COLO829 (cell line): Measurements from ENCODE around the gene EXD3.

Experiments used
- DNase-seq: peaks from one replicate; pipeline ENCODE4 v3.0.0; 2012; ENCODE audit warnings: low spot score

EXD3 gene

GRCh38 chr9:137365552-137366444, 57.2 kb downstream of the EXD3 start:
- no peak for DNase-seq

DNA sequence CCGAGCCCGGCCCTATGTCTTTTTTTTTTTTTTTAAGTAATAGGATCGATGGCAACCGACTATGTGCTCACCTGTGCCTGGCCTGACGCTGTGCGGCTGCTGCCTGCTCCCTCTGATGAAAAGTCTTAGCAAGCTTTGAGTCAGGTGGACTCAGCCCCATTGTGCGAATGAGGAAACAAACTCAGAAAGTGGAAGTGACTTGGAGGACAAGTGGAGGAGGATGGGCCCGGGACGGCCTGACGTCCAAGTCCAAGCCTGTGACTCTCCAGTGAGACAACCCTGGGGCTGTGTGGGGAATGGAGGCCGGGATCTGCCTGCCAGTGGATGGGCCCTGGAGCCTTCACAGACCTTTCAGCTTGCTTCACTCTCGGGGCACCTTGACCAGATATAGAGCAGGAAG, 57.9 kb downstream of the EXD3 start:
- DNase-seq, result no peak

GRCh38 chr9:137359850-137360249, 63.1 kb downstream of the EXD3 start:
- DNase-seq, result no peak

- DNase-seq, result no peak
These were observed 64.8 kb downstream of the EXD3 start for GRCh38 chr9:137358126-137358525.

GRCh38 chr9:137357166-137357565, 65.8 kb downstream of the EXD3 start:
- no peak for DNase-seq

GRCh38 chr9:137355761-137356365, 67.1 kb downstream of the EXD3 start:
- DNase-seq, result no peak

DNA sequence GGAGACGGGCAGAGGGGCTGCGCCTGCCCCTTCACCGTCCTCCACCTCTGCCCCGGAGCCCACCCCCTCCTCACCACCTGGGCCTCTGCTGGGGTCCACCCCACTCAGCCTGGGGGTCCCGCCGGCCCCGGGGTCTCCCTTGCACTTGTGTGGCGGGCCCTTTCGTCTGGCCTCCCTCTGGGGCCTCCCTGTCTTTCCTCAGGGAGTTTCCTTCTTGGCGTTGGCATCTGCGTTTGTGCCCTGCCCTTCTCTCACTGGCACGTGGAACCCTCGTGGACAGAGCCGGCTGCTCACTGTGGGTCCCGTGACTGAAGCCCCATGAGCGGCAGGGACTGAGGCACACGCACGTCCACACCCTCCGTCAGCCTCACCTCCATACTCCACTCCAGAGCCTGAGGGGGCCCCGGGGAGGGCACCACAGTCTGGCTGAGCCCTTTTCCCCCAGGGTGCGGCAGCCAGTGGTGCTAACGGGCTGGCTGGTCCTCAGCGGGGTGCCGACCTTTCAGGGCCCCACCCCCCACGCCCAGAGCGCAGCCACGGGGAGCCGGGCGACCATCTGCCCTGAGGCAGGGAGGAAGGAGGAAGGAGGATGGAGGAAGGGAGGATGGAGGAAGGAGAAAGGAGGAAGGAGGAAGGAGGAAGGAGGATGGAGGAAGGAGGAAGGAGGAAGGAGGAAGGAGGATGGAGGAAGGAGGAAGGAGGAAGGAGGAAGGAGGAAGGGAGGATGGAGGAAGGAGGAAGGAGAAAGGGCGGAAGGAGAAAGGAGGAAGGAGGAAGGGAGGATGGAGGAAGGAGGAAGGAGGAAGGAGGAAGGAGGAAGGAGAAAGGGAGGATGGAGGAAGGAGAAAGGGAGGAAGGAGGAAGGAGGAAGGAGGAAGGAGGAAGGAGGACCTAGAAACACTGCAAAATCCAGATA, 67.9 kb downstream of the EXD3 start:
- no peak for DNase-seq

DNA sequence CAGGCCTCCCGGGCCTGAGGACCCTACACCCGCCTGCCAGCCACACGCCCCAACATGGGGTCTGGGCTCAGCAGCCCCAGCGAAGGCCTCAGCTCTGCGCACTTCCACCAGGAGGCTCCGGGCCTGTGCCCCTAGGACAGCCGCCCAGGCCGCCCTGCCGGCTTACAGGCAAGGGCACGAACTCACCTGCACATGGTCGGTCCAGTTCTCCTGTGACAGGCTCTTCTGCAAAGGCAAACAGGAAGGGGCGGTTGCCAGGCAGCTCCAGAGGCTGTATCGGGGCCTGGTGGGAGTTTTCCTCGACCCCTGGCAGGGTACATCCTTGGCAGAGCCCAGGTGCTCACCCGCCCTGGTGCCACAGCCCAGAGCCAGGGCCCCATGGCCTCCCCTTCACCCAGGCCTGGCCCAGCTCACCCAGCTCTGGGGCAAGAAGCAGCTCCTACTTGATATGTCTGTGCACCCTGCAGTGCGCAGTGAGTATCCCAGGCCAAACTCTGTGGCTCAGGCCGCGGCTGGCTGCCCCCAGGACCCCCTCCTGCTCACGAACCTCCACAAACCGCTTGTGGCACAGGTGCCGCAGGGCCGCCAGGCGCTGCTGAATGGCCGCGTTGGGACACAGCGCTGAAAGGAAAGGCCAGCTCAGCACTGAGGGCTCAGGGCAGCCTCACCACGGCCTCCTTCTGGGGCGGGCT, 68.7 kb downstream of the EXD3 start:
- DNase-seq, result no peak

- no peak for DNase-seq
These were observed 69.5 kb downstream of the EXD3 start for GRCh38 chr9:137353223-137354152.

GRCh38 chr9:137352511-137353222, 70.3 kb downstream of the EXD3 start:
- DNase-seq, result no peak

DNA sequence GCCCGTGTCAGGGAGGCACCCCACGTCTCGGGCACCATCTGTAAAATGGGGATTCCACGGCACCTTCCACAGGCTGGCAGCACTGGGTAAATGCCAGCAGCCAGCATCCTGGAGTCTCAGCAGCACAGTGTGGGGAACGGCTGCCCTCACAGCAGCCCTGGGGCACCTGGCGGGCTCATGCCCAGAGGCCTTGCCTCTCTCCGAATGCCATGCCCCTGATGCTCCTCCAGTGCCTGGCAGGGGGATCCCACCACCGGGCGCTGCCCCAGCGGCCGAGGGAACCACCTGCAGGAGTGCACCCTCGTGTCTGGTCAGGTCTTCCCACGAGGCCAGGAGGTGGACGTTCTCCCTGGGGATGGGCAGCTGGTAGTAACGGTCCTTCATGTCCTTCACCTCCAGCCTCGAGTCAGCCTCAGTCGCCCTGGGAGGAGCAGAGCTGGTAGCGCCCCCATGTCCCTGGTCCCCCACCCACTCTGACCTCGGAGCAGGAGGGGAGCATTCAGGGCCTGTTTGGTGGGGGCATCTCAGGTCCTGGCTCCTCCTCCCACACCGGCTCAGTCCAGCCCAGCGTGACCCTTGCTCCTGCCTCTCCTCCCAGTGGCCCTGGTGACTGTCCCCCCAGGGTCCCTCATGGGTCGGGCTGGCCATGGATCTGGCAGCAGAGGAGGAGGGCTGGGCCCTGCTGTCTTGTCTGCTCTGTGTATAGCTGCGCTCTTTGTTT, 71.0 kb downstream of the EXD3 start:
- DNase-seq, result no peak

GRCh38 chr9:137350696-137351584, 72.0 kb downstream of the EXD3 start:
- no peak for DNase-seq

GRCh38 chr9:137349471-137350033, 73.4 kb downstream of the EXD3 start:
- DNase-seq, result no peak

DNA sequence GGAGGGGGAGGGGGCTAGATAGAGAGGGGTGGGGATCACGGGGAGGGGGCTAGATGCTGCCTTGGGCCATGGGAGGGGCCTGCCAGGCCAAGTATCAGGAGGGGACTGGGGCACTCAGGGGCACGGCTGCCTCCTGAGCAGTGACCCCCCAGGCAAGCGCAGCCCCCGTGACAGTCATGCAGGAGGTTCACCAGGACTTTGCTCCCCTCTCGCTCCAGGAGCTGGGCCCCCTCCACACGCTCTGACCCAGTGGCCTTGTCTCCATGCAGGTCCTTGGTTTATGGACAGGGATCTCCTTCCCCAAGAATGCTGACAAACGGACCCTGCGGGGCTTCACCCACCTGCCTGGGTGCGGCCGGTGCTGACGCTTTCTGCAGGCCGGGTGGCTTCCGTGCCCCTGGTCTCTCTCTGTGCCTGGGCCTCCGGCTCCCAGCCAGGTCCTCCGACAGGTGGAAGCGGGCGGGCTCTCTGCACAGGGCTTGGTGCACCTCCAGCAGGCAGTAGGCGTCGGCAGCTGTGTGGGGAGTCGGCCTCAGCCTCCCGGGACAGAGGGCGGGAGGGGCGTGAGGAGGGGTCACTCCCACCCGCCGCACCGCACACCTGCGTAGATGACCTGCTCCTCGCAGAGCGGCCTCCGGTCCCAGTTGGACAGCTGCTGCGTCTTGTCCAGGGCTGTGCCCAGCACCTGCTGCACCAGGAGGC, 74.0 kb downstream of the EXD3 start:
- DNase-seq, result no peak

DNA sequence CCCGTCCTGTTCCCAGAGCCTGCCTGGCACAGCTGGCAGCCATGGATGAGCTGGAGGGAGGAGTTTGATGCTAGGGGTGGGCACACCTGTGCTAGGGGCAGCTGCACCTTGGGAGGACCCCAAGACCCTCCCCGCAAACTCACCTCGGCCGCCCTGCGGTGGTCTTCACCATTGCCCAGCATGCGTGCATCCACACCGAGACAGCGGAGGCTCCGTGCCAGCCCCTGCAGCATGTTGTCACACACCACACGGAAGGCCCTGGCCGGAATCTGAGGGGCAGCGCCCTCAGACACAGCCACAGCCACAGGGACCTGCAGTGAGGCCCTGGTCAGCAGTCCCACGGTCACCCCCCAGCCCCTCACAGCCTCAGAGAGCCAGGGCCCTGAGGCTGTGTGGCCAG, 75.0 kb downstream of the EXD3 start:
- DNase-seq, result no peak

GRCh38 chr9:137342482-137342881, 80.5 kb downstream of the EXD3 start:
- DNase-seq, result no peak

DNA sequence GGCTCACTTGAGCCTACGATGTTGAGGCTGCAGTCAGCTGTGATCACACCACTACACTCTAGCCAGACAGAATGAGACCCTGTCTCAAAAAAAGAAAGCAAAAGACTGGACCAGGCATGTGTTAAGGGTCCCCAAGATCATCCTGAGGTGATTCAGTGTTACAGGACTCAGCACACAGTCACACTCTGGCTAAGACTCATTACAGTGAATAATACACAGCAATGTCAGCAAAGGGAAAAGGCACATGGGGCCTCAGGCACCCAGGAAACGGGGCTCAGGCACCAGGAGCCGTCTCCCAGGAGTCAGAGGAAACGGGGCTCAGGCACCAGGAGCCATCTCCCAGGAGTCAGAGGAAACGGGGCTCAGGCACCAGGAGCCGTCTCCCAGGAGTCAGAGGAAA, 81.7 kb downstream of the EXD3 start:
- DNase-seq, result no peak
